H1 (cell line): ENCODE data around the gene NEURL4. TPM values are rescaled to one million over a fixed set of nuclear protein-coding genes. Genes with fewer than 3 reads are reported as not detected.

ENCODE experiments used
- CTCF ChIA-PET: fragments of 300-600 bp; sonication (Branson Sonifier 250); formaldehyde crosslinking; loops from one replicate; lab custom pipeline; 2021; ENCODE audit not compliant: partially characterized antibody; lab: Charles Lee
- POLR2A ChIA-PET: fragments of 300-600 bp; sonication (Branson Sonifier 250); formaldehyde crosslinking; loops from one replicate; lab custom pipeline; 2021; ENCODE audit warnings: inconsistent platforms; ENCODE audit not compliant: partially characterized antibody; lab: Charles Lee
- DNase-seq, 2 experiments: peaks; one replicate each; pipeline versions ENCODE4 v3.0.0 to v3.0.0-alpha.2; 2010 to 2022; ENCODE audit warnings: low spot score in 2 of 2, low read depth in 1 of 2, mixed read lengths in 1 of 2
- FAIRE-seq: peaks from 2 replicates; lab custom pipeline; 2011; peaks lifted over from hg19 to GRCh38; lab: Jason Lieb, UNC
- H2AFZ ChIP-seq: 2 replicates; pipeline ENCODE4 v1.8.1; 2012; ENCODE audit warnings: low read length, inconsistent platforms
- H2AK5ac ChIP-seq: 2 replicates; pipeline ENCODE4 v1.6.1; 2013; ENCODE audit warnings: low read depth, low read length
- H2BK120ac ChIP-seq: replicated peaks from 2 replicates; pipeline ENCODE3; 2013; ENCODE audit warnings: low read depth, low read length, inconsistent platforms
- H2BK12ac ChIP-seq: 2 replicates; pipeline ENCODE4 v1.6.1; 2013; ENCODE audit warnings: low read depth, low read length
- H2BK15ac ChIP-seq: 2 replicates; pipeline ENCODE4 v1.6.1; 2013; ENCODE audit warnings: low read length
- H2BK20ac ChIP-seq: 2 replicates; pipeline ENCODE4 v1.6.1; 2013; ENCODE audit warnings: low read length
- H2BK5ac ChIP-seq: 2 replicates; pipeline ENCODE4 v1.6.1; 2013; ENCODE audit warnings: low read depth, low read length
- H3K14ac ChIP-seq: 2 replicates; pipeline ENCODE4 v1.6.1; 2013; ENCODE audit warnings: inconsistent platforms; ENCODE audit not compliant: insufficient read length
- H3K18ac ChIP-seq: 2 replicates; pipeline ENCODE4 v1.6.1; 2013; ENCODE audit warnings: low read length; ENCODE audit errors: extremely low read depth
- H3K23ac ChIP-seq: 2 replicates; pipeline ENCODE4 v1.6.1; 2013; ENCODE audit warnings: inconsistent platforms; ENCODE audit not compliant: insufficient read length
- H3K23me2 ChIP-seq: 2 replicates; pipeline ENCODE4 v1.6.1; 2013; ENCODE audit warnings: low read depth, low read length
- H3K27ac ChIP-seq: 2 replicates; pipeline ENCODE4 v1.6.1; 2011; ENCODE audit warnings: low read depth, low read length, inconsistent platforms
- H3K27me3 ChIP-seq, 4 experiments: replicated peaks in 1 of 4; 1 replicate in 1 of 4; 2 replicates in 3 of 4; pipeline versions ENCODE4 v1.6.1 to v1.8.1; 2011 to 2013; ENCODE audit warnings: low read length in 3 of 4, mild to moderate bottlenecking in 3 of 4, inconsistent platforms in 2 of 4, mixed read lengths in 2 of 4, moderate library complexity in 1 of 4; ENCODE audit not compliant: control insufficient read depth in 3 of 4, insufficient read depth in 3 of 4; ENCODE audit errors: extremely low read depth in 1 of 4
- H3K36me3 ChIP-seq, 4 experiments: 2 replicates each; pipeline versions ENCODE4 v1.6.1 to v1.8.1; 2011 to 2013; ENCODE audit warnings: mild to moderate bottlenecking in 4 of 4, low read length in 3 of 4, moderate library complexity in 2 of 4, control low read depth in 1 of 4, inconsistent platforms in 1 of 4; ENCODE audit not compliant: insufficient read depth in 4 of 4, control insufficient read depth in 2 of 4
- H3K4ac ChIP-seq: replicated peaks from 2 replicates; pipeline ENCODE3; 2013; ENCODE audit warnings: low read length, low read depth, mixed read lengths, inconsistent platforms; ENCODE audit not compliant: insufficient read length
- H3K4me1 ChIP-seq, 4 experiments: replicated peaks in 1 of 4; 1 replicate in 1 of 4; 2 replicates in 3 of 4; pipeline versions ENCODE4 v1.6.1 to v1.8.1; 2011 to 2013; ENCODE audit warnings: low read length in 3 of 4, inconsistent platforms in 2 of 4, mixed read lengths in 1 of 4; ENCODE audit not compliant: insufficient read depth in 4 of 4, control insufficient read depth in 3 of 4
- H3K4me2 ChIP-seq, 2 experiments: 2 replicates each; pipeline versions ENCODE4 v1.6.1 to v1.8.1; 2011 to 2013; ENCODE audit warnings: low read depth in 2 of 2, low read length in 2 of 2, control low read depth in 1 of 2, inconsistent platforms in 1 of 2, mild to moderate bottlenecking in 1 of 2; ENCODE audit not compliant: insufficient read depth in 1 of 2
- H3K4me3 ChIP-seq, 4 experiments: fragments of 200-600, 300-600 bp in 1 of 4; sonication (generic), shearing (Covaris generic), sonication (Bioruptor Twin) in 1 of 4; 2 replicates each; pipeline versions ENCODE4 v1.5.1 to v1.8.1; 2011 to 2016; ENCODE audit warnings: low read length in 4 of 4, low read depth in 3 of 4, control low read depth in 2 of 4, inconsistent platforms in 2 of 4, mild to moderate bottlenecking in 2 of 4, mixed read lengths in 1 of 4, moderate library complexity in 1 of 4; ENCODE audit not compliant: insufficient read depth in 2 of 4; ENCODE audit errors: extremely low read depth in 1 of 4
- H3K56ac ChIP-seq: replicated peaks from 2 replicates; pipeline ENCODE3; 2013; ENCODE audit warnings: low read depth, mild to moderate bottlenecking, mixed read lengths, low read length, inconsistent platforms; ENCODE audit not compliant: insufficient read length
- H3K79me1 ChIP-seq: 2 replicates; pipeline ENCODE4 v1.6.1; 2013; ENCODE audit warnings: low read depth, low read length, control low read depth
- H3K79me2 ChIP-seq, 2 experiments: 2 replicates each; pipeline versions ENCODE4 v1.6.1 to v1.8.1; 2012 to 2013; ENCODE audit warnings: low read length in 2 of 2, mild to moderate bottlenecking in 2 of 2, inconsistent platforms in 1 of 2; ENCODE audit not compliant: insufficient read depth in 2 of 2, control insufficient read depth in 1 of 2
- H3K9ac ChIP-seq, 4 experiments: replicated peaks in 1 of 4; 1 replicate in 1 of 4; 2 replicates in 3 of 4; pipeline versions ENCODE4 v1.6.1 to v1.8.1; 2011 to 2013; ENCODE audit warnings: low read depth in 3 of 4, low read length in 3 of 4, control low read depth in 2 of 4, mild to moderate bottlenecking in 2 of 4, moderate library complexity in 2 of 4, inconsistent platforms in 1 of 4; ENCODE audit errors: extremely low read depth in 1 of 4
- H3K9me3 ChIP-seq, 2 experiments: 2 replicates each; pipeline versions ENCODE4 v1.6.1 to v1.8.1; 2012 to 2013; ENCODE audit warnings: mild to moderate bottlenecking in 2 of 2, moderate library complexity in 2 of 2, control low read depth in 1 of 2, inconsistent platforms in 1 of 2, low read depth in 1 of 2, low read length in 1 of 2, mixed read lengths in 1 of 2; ENCODE audit not compliant: insufficient read depth in 2 of 2
- H4K20me1 ChIP-seq, 2 experiments: replicated peaks in 1 of 2; 2 replicates each; pipeline versions ENCODE3 to v1.8.1; 2011 to 2013; ENCODE audit warnings: inconsistent platforms in 2 of 2, low read length in 2 of 2, mild to moderate bottlenecking in 1 of 2; ENCODE audit not compliant: insufficient read depth in 2 of 2, control insufficient read depth in 1 of 2
- H4K5ac ChIP-seq: 2 replicates; pipeline ENCODE4 v1.6.1; 2013; ENCODE audit warnings: low read length, low read depth, mixed read lengths, inconsistent platforms; ENCODE audit not compliant: insufficient read length
- H4K8ac ChIP-seq: 2 replicates; pipeline ENCODE4 v1.8.0; 2013; ENCODE audit warnings: mild to moderate bottlenecking, moderate library complexity, low read length, inconsistent platforms; ENCODE audit not compliant: insufficient read depth; ENCODE audit errors: extremely low read depth
- H4K91ac ChIP-seq: replicated peaks from 2 replicates; pipeline ENCODE3; 2013; ENCODE audit warnings: low read length, mixed read lengths, inconsistent platforms; ENCODE audit not compliant: insufficient read length
- E2F6 ChIP-seq: IDR thresholded peaks from 2 replicates; pipeline ENCODE4 v1.6.1; 2012; ENCODE audit warnings: inconsistent platforms
- EP300 ChIP-seq, 2 experiments: IDR thresholded peaks; 1 replicate in 1 of 2; 2 replicates in 1 of 2; pipeline ENCODE4 v1.6.1; 2011 to 2012; ENCODE audit warnings: low read depth in 2 of 2, low read length in 2 of 2, mild to moderate bottlenecking in 2 of 2, borderline replicate concordance in 1 of 2, inconsistent platforms in 1 of 2, moderate library complexity in 1 of 2
- KDM1A ChIP-seq: fragments of 200-600, 300-600 bp; sonication (generic); IDR thresholded peaks from 2 replicates; pipeline ENCODE4 v1.7.1; 2016; ENCODE audit warnings: mild to moderate bottlenecking, low read length, borderline replicate concordance
- MAFK ChIP-seq: IDR thresholded peaks from 2 replicates; pipeline ENCODE4 v1.6.1; 2012; ENCODE audit warnings: low read depth, mild to moderate bottlenecking, improper control_type of control experiment, low read length
- NANOG ChIP-seq: IDR thresholded peaks from 2 replicates; pipeline ENCODE4 v1.6.1; 2011; ENCODE audit warnings: low read length, low read depth, mild to moderate bottlenecking, inconsistent platforms; ENCODE audit not compliant: insufficient read depth, poor library complexity, severe bottlenecking
- RAD21 ChIP-seq, 2 experiments: IDR thresholded peaks in 1 of 2; conservative IDR thresholded peaks in 1 of 2; 2 replicates each; pipeline ENCODE4 v1.6.1; 2011; ENCODE audit warnings: low read depth in 2 of 2, low read length in 2 of 2, improper control_type of control experiment in 1 of 2, inconsistent platforms in 1 of 2, mild to moderate bottlenecking in 1 of 2, moderate library complexity in 1 of 2
- SIN3A ChIP-seq, 2 experiments: IDR thresholded peaks in 1 of 2; conservative IDR thresholded peaks in 1 of 2; 2 replicates each; pipeline ENCODE4 v1.6.1; 2011 to 2012; ENCODE audit warnings: low read length in 2 of 2, improper control_type of control experiment in 1 of 2, low read depth in 1 of 2, mild to moderate bottlenecking in 1 of 2
- SP4 ChIP-seq: IDR thresholded peaks from 2 replicates; pipeline ENCODE4 v1.6.1; 2012; ENCODE audit warnings: low read length, inconsistent platforms
- WGBS, 2 experiments: shearing (Covaris generic) in 1 of 2; methylation state at CpG; one replicate each; pipeline versions ENCODE4 v1.1.6 to v1.1.7; 2013 to 2015; ENCODE audit warnings: low lambda C conversion rate in 2 of 2, mixed read lengths in 2 of 2, inconsistent platforms in 1 of 2, low coverage in 1 of 2, missing lambda C conversion rate in 1 of 2; ENCODE audit not compliant: insufficient replicate concordance in 2 of 2, insufficient coverage in 1 of 2, insufficient read length in 1 of 2; ENCODE audit errors: extremely low coverage in 1 of 2, missing lambda C conversion rate in 1 of 2; 5-methylcytosine and 5-hydroxymethylcytosine counted together
- polyA plus RNA-seq, 7 experiments: library from polyadenylated mRNA; depleted of rRNA in 3 of 7; stranded (reverse) in 5 of 7; unstranded in 2 of 7; fragments of >200 nt in 5 of 7; fragments of 200-250 nt in 2 of 7; gene quantifications; 1 replicate in 5 of 7; 2 replicates in 1 of 7; 4 replicates in 1 of 7; pipeline versions ENCODE4 v1.2.1 to v1.2.3, GENCODE V29; 2011 to 2013; ENCODE audit warnings: missing spikeins in 2 of 7, mixed read lengths in 2 of 7
- total RNA-seq: library from RNA; stranded (reverse); fragmentation: NEBNext Ultra II Directional; extraction: Animal tissue kit (Norgen Biotek cat#: 25700); gene quantifications from 2 replicates; pipeline ENCODE4 v1.2.1, GENCODE V29; 2021

Gene NEURL4
- total and polyA plus RNA-seq, 2 of the 8 experiments (the other 6 are each of a cell fraction or from before 2014, with no cell fraction given), result 29.6 to 46.8 TPM

- H4K20me1 ChIP-seq, result peaks cover 0 to 9% of the 10 kb centered on the region in 2 experiments
- no peaks in the 10 kb centered on the region for H3K36me3 ChIP-seq
- peaks cover 3 to 11% (median 9%) of the 10 kb centered on the region in 4 experiments for H3K27me3 ChIP-seq
- DNase-seq (peak in 1 of 2 experiments; percentile 96), FAIRE-seq (no peak)
- H2AFZ ChIP-seq, result 0 out of 2 replicates have a peak overlapping the region, but pooled peaks have one; percentile 95
- peak overlapping the region; percentile 33 to 73 for H3K4me2 ChIP-seq
- no peak overlapping the region for H3K27ac ChIP-seq
- H3K4me3 ChIP-seq, result peak overlapping the region in 1 of 4 experiments; percentile 51; a peak in 2 of 8 replicates
- no peaks in the 10 kb centered on the region; a peak in 1 of 4 replicates for H3K9me3 ChIP-seq
- H3K79me2 ChIP-seq, result no peaks in the 10 kb centered on the region
- no peak overlapping the region for H2BK120ac ChIP-seq
- H2BK15ac ChIP-seq, result 0 out of 2 replicates have a peak overlapping the region, but pooled peaks have one; percentile 20
- no peak overlapping the region for H2BK20ac ChIP-seq
- peaks cover 2% of the 10 kb centered on the region; the same call in 1 of the 2 replicates for H3K79me1 ChIP-seq
- H3K56ac ChIP-seq, result peak overlapping the region; percentile 1
- no peak overlapping the region; the same call in 1 of the 2 replicates for H3K18ac ChIP-seq
- H2BK12ac ChIP-seq, result peak overlapping the region; percentile 75; the same call in 1 of the 2 replicates
- H2BK5ac ChIP-seq, result no peak overlapping the region; the same call in 1 of the 2 replicates
- H3K4me1 ChIP-seq, result peaks cover 0 to 14% (median 5%) of the 10 kb centered on the region in 4 experiments; a peak in 5 of 7 replicates
- H4K5ac ChIP-seq, result peak overlapping the region; percentile 7
- CTCF ChIA-PET, result interaction anchor here (0.5 to 2.8 kb wide), 32 partner anchors 8 to 1316 kb away, joined by 3 to 42 read pairs (median 5); partner anchors contain the start of genes ACADVL, ACAP1, DLG4 and GABARAP
- H3K14ac ChIP-seq, result no peak overlapping the region
- H4K8ac ChIP-seq, result peak overlapping the region; percentile 69; the same call in 1 of the 2 replicates
- peaks cover 2% of the 10 kb centered on the region; the same call in 1 of the 2 replicates for H3K23me2 ChIP-seq
- no peak overlapping the region for H3K4ac ChIP-seq
- H3K9ac ChIP-seq, result no peak overlapping the region
- POLR2A ChIA-PET, result interaction anchor here (0.7 to 3.5 kb wide), 19 partner anchors 10 to 79 kb away, joined by 3 to 19 read pairs (median 5); partner anchors contain the start of genes CTDNEP1, DVL2, ELP5 and PHF23
- no peak overlapping the region for H3K23ac ChIP-seq
- H4K91ac ChIP-seq, result peak overlapping the region; percentile 52
- H2AK5ac ChIP-seq, result no peak overlapping the region
- 14% methylated on average over 44 of the region's 51 CpGs; no CpG with 5 or more reads in 1 of the 2 experiments for WGBS, 2 experiments
- TF ChIP-seq EP300 (IDR thresholded peaks at IDR 0.05; ENCODE audit: borderline replicate concordance in 1 of 2, low read depth in 2 of 2, low read length in 2 of 2), result peak in 1 of 2 experiments; percentile 83; a peak in 2 of 3 replicates
- TF ChIP-seq SIN3A (conservative IDR thresholded peaks at IDR 0.05 in 1 of 2, IDR thresholded peaks at IDR 0.05 in 1 of 2; ENCODE audit: low read depth in 1 of 2, low read length in 2 of 2), result peak; percentile 73 to 77; a peak in 2 of 4 replicates
- TF ChIP-seq SP4, result peak; percentile 59; the same call in 1 of the 2 replicates
- TF ChIP-seq MAFK, result no peak
- TF ChIP-seq RAD21 (IDR thresholded peaks at IDR 0.05 in 1 of 2, conservative IDR thresholded peaks at IDR 0.05 in 1 of 2; ENCODE audit: low read depth in 2 of 2, low read length in 2 of 2), result peak; percentile 93 to 95
- TF ChIP-seq E2F6, result peak; percentile 94
- TF ChIP-seq NANOG, result no peak
- peak; percentile 65; the same call in 1 of the 2 replicates for TF ChIP-seq KDM1A
Measured at GRCh38 chr17:7296189-7296861, 32.8 kb downstream of the NEURL4 start.
